HG02870 (cell line): ENCODE results near the gene TAB2.
"Not testable (repeated sequence)": the region's sequence is repeated elsewhere in the genome, so short reads cannot be mapped to it uniquely, and the experiment has no call there.

ENCODE experiments used
- ATAC-seq: cut with Tn5 transposase; IDR thresholded peaks from one replicate; pipeline ENCODE4 v1.9.1; 2021; ENCODE audit warnings: mild to moderate bottlenecking, moderate library complexity; ENCODE audit not compliant: unreplicated experiment

The TAB2 gene

DNA sequence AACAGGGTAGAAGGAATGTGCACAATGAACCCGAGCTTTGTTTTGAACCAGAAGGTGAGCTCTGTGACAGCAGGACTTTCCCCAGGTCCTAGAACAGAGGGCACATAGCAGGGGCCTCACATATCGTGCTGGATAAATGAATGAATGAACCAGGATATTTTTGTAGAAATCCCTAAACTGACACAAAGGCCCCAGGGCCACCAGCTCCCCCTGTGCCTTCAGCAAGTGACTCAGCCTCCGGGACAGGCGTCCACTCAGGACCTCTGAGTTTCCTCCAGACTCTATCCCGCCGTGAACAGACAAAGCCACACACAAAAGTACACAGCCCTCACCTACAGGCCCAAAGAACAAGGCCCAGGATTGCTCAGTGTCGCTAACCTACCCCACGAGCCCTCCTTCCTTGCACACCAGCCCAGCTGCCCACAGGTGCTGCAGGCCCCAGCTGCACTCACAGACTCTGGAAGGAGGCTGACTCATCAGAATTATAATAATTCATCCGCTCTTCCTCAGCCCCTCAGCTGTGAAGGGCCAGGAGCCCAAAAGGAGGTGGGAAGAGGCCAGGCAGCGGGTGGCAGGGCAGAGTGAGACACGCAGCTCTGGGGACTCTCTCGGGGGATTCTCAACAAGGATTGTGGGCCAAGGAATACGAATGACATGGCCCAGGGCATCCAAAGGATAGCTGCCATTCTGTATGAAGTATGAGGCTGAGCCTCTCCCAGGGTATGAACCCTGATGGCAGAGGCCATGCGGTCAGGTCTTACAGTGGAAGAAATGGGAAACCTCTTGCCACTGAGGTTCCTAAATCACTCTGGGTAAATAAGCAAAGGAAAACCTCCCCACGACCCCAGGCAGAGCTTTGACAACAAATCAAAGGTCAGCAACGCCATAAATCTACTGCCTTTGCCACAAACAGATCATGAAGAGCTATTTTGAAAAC lies 123.5 kb downstream of the TAB2 start:
- ATAC-seq: no peak

GRCh38 chr6:149441740-149442139 lies 124.2 kb downstream of the TAB2 start:
- ATAC-seq: no peak

- no peak for ATAC-seq
These were observed 126.1 kb downstream of the TAB2 start for GRCh38 chr6:149443411-149444181.

- ATAC-seq: not testable (repeated sequence)
These were observed 127.0 kb downstream of the TAB2 start for GRCh38 chr6:149444360-149445094.

GRCh38 chr6:149445095-149445466 lies 127.6 kb downstream of the TAB2 start:
- ATAC-seq: peak; percentile 42

GRCh38 chr6:149445573-149445972 lies 128.1 kb downstream of the TAB2 start:
- no peak for ATAC-seq

DNA sequence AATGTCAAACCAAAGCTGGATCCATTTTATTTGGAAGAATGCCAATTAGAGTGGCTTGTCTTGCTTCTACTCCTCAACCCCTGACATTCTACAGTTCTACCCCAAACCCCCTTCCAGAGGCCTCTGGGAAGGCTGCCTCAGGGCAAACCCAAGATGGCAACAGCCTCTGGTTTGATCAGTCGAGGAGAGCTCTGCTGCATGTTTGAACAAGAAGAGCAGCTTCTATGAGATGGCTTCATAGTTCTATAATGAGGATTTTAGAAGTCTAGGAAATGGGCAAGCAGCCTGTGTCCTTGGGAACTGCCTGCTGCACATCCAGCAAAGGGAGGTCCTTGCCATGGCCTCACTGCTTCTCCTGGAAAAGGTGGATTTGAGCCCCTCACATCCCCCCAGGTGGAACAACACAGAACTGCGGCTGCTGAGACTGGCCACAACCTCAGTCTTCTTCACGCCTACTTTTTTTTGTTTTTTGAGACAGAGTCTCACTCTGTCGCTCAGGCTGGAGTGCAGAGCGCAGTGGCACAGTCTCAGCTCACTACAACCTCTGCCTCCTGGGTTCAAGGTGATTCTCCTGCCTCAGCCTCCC lies 129.4 kb downstream of the TAB2 start:
- no peak for ATAC-seq

DNA sequence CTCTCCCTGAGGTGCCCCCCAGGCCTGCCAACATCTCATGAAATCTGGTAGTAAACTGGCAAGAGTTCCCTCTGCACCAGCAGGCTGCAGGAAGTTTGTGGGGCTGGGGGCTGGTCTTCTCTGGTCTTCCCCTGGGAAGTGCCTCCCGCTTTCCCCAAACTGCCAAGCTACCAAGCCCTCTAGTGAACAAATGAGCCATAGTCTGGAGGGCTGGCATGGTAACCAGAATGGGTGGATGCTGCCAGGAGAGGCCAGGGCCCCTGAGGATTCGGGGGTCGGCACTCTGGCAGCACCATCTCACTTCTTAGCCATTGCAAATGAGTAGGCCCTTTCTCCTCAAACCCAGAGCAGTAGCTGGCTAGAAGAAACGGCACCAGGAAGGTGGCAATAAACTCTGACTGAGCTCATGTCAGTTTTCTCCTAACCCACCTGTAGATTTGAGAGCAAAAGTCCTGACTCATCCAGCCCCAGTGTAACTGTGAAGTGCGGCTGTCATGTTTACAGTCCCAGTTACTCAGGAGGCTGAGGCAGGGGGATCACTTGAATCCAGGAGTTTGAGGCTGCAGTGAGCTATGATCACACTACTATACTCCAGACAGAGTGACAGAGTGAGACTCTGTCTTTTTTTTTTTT lies 131.4 kb downstream of the TAB2 start:
- ATAC-seq: no peak

DNA sequence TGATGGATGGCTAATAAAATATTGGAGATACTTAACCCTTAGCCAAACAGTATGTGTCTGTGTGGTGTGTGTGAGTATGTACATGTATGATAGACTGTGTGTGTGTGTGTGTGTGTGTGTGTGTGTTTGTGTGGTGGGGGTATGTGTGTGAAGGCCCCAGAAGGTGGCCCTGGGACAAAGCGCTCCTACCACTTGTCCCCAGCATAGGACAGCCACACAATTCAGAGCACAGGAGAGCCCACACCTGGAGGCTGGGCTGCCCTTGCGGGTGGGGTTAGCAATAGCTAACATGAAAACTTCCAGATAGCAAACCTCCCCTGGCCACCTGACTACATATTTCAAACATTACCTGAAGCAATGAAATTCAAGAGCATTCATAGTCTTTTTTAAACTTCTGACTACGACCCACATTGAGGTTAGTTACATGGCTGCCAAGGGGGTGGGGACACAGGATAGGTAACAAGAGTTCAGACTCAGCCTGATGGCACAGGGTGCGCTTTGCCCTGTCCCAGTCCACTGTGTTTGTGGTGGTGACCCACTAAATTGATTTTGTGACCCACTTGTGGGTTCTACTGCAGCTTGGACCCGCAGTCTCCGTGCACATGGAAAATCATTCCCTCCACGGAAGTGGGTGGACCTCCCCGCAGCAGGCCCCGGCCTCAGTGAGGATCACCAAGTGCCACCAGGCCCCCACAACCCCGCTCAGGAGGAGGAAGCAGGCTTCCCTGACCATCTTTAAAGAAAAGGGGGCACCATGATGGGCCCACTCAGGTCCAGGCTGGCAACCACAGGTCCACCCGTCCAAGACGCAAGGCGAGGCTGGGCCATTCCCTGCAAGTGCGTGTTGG lies 132.5 kb downstream of the TAB2 start:
- no peak for ATAC-seq

GRCh38 chr6:149450679-149451375 lies 133.3 kb downstream of the TAB2 start:
- no peak for ATAC-seq

- ATAC-seq: no peak
These were observed 134.0 kb downstream of the TAB2 start for GRCh38 chr6:149451376-149452036.

DNA sequence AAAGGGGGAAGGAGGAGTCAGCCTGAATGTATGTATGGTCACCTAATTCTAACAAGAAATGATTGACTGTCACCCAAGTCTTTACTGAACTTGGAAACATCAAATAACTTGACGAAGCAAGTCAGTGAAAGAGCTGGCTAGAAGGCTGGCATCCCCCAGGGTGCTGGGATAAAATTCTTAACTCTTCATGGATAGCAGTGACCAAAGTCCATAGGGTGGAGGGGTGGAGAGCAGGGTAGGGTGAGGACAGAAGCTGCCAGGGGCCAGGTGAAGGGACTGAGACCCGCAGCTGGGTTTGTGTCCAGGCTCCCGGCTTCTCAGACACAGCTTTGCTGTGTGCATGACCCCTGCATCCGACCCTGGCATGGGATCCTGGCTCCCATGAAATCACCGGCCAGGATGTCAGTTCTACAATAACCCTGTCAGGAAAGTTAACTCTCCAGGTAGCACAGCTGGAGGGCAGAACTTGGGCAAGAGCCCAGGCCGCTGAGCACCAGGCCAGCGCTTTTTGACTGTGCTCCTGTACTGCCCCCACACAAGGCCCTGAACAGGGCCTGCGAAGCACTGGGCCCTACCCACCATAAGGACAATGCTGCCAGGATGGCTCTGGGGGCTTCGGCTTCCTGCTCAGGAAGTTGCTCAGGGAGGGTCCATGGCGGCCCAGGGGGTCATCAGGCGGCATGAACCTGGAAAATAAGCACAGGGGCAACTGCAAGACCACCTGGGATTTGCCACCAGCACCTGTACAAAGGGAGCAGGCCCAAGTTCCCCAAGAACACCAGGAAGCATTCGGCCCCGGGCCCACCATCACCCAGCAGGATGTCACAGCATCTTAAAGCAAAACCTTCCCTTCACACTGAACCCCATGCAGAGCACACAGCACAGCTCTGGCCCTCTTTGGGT lies 134.8 kb downstream of the TAB2 start:
- no peak for ATAC-seq

DNA sequence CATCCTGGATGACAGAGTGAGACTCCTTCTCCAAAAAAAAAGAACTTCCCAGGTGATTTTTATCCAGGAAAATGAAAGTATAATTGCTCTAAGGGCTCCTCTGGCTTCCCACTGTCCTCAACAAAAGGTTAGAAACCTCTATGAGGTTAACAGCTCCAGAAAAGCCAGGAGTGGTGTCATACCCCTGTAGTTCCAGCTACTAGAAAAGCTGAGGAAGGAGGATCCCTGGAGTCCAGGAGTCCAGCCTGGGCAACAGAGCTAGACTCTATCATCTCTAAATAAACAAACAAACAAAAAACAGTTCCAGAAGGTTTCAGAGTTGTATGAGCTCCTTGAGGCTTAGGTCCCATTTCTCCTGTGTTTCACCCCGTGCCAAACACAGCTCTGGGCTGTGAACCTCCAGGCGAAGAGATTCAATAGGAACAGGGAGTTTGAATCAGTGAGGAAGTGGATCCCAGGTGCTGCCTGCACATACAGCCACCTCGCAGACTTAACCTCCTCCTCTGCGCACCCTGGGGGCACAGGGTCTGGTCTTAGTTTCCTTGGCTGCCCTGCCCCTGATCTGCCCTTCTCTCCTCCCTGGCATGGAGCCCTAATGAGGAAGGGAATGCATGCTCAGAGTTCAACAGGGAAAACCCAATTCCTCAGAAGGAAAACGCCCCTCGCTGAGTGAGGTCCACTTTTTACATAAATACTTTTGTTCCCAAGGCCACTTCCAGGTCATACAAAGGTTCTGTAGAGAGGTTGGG lies 136.3 kb downstream of the TAB2 start:
- ATAC-seq: no peak

DNA sequence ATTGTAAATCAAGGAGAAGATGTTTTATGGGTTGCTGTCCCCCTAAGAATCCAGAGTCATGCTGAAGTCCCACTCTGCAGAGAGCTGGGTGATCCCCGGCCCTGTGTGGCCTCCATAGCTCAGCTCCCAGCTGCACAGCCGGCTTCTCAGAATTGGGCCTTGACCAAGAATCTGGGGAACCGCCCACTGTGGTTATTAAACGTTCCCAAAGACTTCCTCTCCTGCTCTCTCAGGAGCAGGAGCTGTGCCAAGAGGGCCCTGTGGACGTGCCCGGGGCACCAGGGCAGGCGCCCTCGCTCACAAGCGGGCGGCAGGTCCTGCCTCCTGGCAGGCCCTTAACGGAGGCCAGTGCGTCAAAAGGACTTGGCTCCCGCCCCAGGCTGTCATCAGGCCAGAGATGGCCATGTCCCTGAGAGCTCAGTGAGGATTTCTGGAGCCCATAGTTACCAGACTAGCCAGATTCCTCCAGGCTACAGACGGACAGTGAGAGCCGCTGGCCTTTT lies 136.9 kb downstream of the TAB2 start:
- ATAC-seq: no peak

GRCh38 chr6:149455031-149455732 lies 137.7 kb downstream of the TAB2 start:
- ATAC-seq: no peak
